Panc1 (cell line): Measurements from ENCODE around the gene ALLC. TPM values are rescaled to one million over a fixed set of nuclear protein-coding genes. Genes with fewer than 3 reads are reported as not detected.

Source experiments
- ATAC-seq: fragments of 200-7000 bp; cut with Tn5 transposase; 2 replicates; pipeline ENCODE4 v1.9.1; 2020; ENCODE audit warnings: mild to moderate bottlenecking, moderate library complexity
- BruUV-seq: library from RNA; stranded (reverse); fragments of 400-500 nt; replicated peaks from 2 replicates; lab custom pipeline; 2021; lab: Mats Ljungman, UMichigan
- CTCF ChIA-PET: fragments of 300-600 bp; sonication (Branson Sonifier 250); formaldehyde crosslinking; loops from one replicate; lab custom pipeline; 2022; ENCODE audit warnings: antibody characterized with exemption; lab: Charles Lee
- POLR2A ChIA-PET: fragments of 300-600 bp; sonication (Branson Sonifier 250); formaldehyde crosslinking; loops from one replicate; lab custom pipeline; 2022; ENCODE audit warnings: antibody characterized with exemption; lab: Charles Lee
- DNase-seq: peaks from one replicate; pipeline ENCODE4 v3.0.0-alpha.2; 2010; ENCODE audit warnings: low read depth, low spot score
- H3K27ac ChIP-seq: 2 replicates; pipeline ENCODE4 v1.5.1; 2011; ENCODE audit warnings: mild to moderate bottlenecking, low read length, inconsistent platforms
- H3K27me3 ChIP-seq: fragments of 200-500 bp; sonication (Bioruptor generic); 2 replicates; pipeline ENCODE4 v1.6.0; 2014; ENCODE audit warnings: low read length, inconsistent platforms; ENCODE audit not compliant: control insufficient read depth, insufficient read depth
- H3K36me3 ChIP-seq: fragments of 200-500 bp; sonication (Bioruptor generic); 2 replicates; pipeline ENCODE4 v1.5.1; 2014; ENCODE audit warnings: inconsistent platforms, mild to moderate bottlenecking, low read length, moderate library complexity; ENCODE audit not compliant: control insufficient read depth, insufficient read depth
- H3K4me1 ChIP-seq: 2 replicates; pipeline ENCODE4 v1.5.1; 2011; ENCODE audit warnings: inconsistent platforms, mild to moderate bottlenecking, low read length, moderate library complexity; ENCODE audit not compliant: control insufficient read depth, insufficient read depth
- H3K4me3 ChIP-seq, 2 experiments: 2 replicates each; pipeline ENCODE4 v1.5.1; 2011 to 2012; ENCODE audit warnings: low read depth in 2 of 2, low read length in 2 of 2, mild to moderate bottlenecking in 2 of 2, inconsistent platforms in 1 of 2, moderate library complexity in 1 of 2
- H3K9me3 ChIP-seq: fragments of 200-500 bp; sonication (Bioruptor generic); 2 replicates; pipeline ENCODE4 v1.5.1; 2014; ENCODE audit warnings: low read depth, mild to moderate bottlenecking, inconsistent platforms, low read length, moderate library complexity; ENCODE audit not compliant: control insufficient read depth, insufficient read depth
- CTCF ChIP-seq: fragments of 450-650 bp; IDR thresholded peaks from 2 replicates; pipeline ENCODE4 v1.5.1; 2017; ENCODE audit warnings: mild to moderate bottlenecking
- POLR2AphosphoS5 ChIP-seq: IDR thresholded peaks from 2 replicates; pipeline ENCODE4 v1.6.1; 2012; ENCODE audit warnings: mild to moderate bottlenecking, low read depth, low read length, moderate library complexity
- REST ChIP-seq, 2 experiments: IDR thresholded peaks; 2 replicates each; pipeline ENCODE4 v1.6.1; 2011 to 2012; ENCODE audit warnings: low read depth in 2 of 2, control low read depth in 1 of 2, low read length in 1 of 2, mild to moderate bottlenecking in 1 of 2, moderate library complexity in 1 of 2; ENCODE audit not compliant: insufficient read depth in 1 of 2
- SIN3A ChIP-seq: IDR thresholded peaks from 2 replicates; pipeline ENCODE4 v1.6.1; 2012; ENCODE audit warnings: low read depth, mild to moderate bottlenecking, low read length, moderate library complexity, borderline replicate concordance; ENCODE audit not compliant: insufficient read depth
- TCF7L2 ChIP-seq: IDR thresholded peaks from 2 replicates; pipeline ENCODE4 v1.6.1; 2011; ENCODE audit warnings: mild to moderate bottlenecking, low read depth, low read length, inconsistent platforms
- in situ Hi-C: cut with HindIII; loops from 2 replicates; pipeline ENCODE4 v1.10.0; 2016; ENCODE audit warnings: low sequenced_read_pairs, low pct_unique_long_range_greater_than_20kb
- intact Hi-C: fragments of 100-400 bp; cut with micrococcal nuclease; formaldehyde crosslinking; loops from one replicate; pipeline ENCODE4 v1.10.0; 2022; ENCODE audit not compliant: unreplicated experiment
- total RNA-seq: library from RNA; stranded (reverse); gene quantifications from one replicate; pipeline ENCODE4 v1.2.1, GENCODE V29; 2021; ENCODE audit not compliant: unreplicated experiment

ALLC gene
- total RNA-seq, 1 experiment from 2014 or later = not detected

GRCh38 chr2:3728104-3729054 is 70.4 kb downstream of the ALLC start:
- peak; percentile 12 for DNase-seq
- Histone ChIP-seq H3K36me3 (no peaks in the 10 kb centered on the region), H3K4me3 (no peak overlapping the region), H3K4me1 (no peaks in the 10 kb centered on the region), H3K27me3 (peaks cover 6% of the 10 kb centered on the region; the same call in 1 of the 2 replicates), H3K27ac (no peak overlapping the region), H3K9me3 (no peaks in the 10 kb centered on the region)
- TF ChIP-seq TCF7L2 = no peak
- no peak for TF ChIP-seq SIN3A
- no peak for TF ChIP-seq REST (IDR thresholded peaks at IDR 0.05; ENCODE audit: insufficient read depth in 1 of 2, low read depth in 2 of 2, low read length in 1 of 2)
- TF ChIP-seq POLR2AphosphoS5 = no peak
- peak; percentile 78 for TF ChIP-seq CTCF
- peak; percentile 54; the same call in 1 of the 2 replicates for ATAC-seq
- in situ Hi-C loops (no loop called here), intact Hi-C loops (no loop called here)
- ChIA-PET POLR2A (no interaction called here), CTCF (interaction anchor here (1.2 to 1.4 kb wide), 3 partner anchors 36 to 77 kb away, joined by 4 to 6 read pairs (median 5); no protein-coding TSS in a partner anchor)
- no TSS peak for BruUV-seq

- no peaks in the 10 kb centered on the region for H3K9me3 ChIP-seq
- CTCF ChIA-PET = interaction anchor here (1.2 kb wide), 1 partner anchor 76 kb away, joined by 4 read pairs; no protein-coding TSS in a partner anchor
- no peak overlapping the region for H3K27ac ChIP-seq
- no peak overlapping the region for H3K4me3 ChIP-seq
- H3K4me1 ChIP-seq = no peaks in the 10 kb centered on the region
- POLR2A ChIA-PET = no interaction called here
- BruUV-seq = no TSS peak
- H3K36me3 ChIP-seq = no peaks in the 10 kb centered on the region
- intact Hi-C loops (no loop called here), in situ Hi-C loops (no loop called here)
- peaks cover 7% of the 10 kb centered on the region for H3K27me3 ChIP-seq
- TF ChIP-seq TCF7L2 (no peak), POLR2AphosphoS5 (no peak), REST (IDR thresholded peaks at IDR 0.05; ENCODE audit: insufficient read depth in 1 of 2, low read depth in 2 of 2, low read length in 1 of 2) (no peak), SIN3A (no peak), CTCF (no peak)
- no peak for DNase-seq
- no peak for ATAC-seq
These were observed 71.1 kb downstream of the ALLC start for GRCh38 chr2:3729055-3729448.
